COLO668 (cell line): Measurements from ENCODE around the gene PSMA8.
A peak's percentile ranks its signal among the peaks of the same experiment; 100 is the strongest.
"Not testable (repeated sequence)": the region's sequence is repeated elsewhere in the genome, so short reads cannot be mapped to it uniquely, and the experiment has no call there.

Experiments used
- DNase-seq: peaks from one replicate; lab custom pipeline; 2025; ENCODE audit not compliant: unreplicated experiment; lab: John Stamatoyannopoulos, UW

Gene PSMA8

GRCh38 chr18:26167592-26167991 is 33.9 kb downstream of the PSMA8 start:
- DNase-seq = not testable (repeated sequence)

- no peak for DNase-seq
Observed at GRCh38 chr18:26175481-26175880, 41.8 kb downstream of the PSMA8 start.

- DNase-seq = no peak
Observed at GRCh38 chr18:26176134-26176533, 42.5 kb downstream of the PSMA8 start.

- no peak for DNase-seq
Observed at GRCh38 chr18:26181343-26181826, 47.7 kb downstream of the PSMA8 start.

- DNase-seq = no peak
Observed at GRCh38 chr18:26183395-26184112, 49.9 kb downstream of the PSMA8 start.

- DNase-seq = no peak
Observed at GRCh38 chr18:26185267-26185666, 51.6 kb downstream of the PSMA8 start.

- no peak for DNase-seq
Observed at GRCh38 chr18:26190506-26190905, 56.8 kb downstream of the PSMA8 start.

GRCh38 chr18:26192233-26192632 is 58.6 kb downstream of the PSMA8 start:
- no peak for DNase-seq

- DNase-seq = no peak
Observed at GRCh38 chr18:26196605-26197004, 62.9 kb downstream of the PSMA8 start.

- DNase-seq = not testable (repeated sequence)
Observed at GRCh38 chr18:26202001-26202400, 68.3 kb downstream of the PSMA8 start.

GRCh38 chr18:26205318-26205717 is 71.6 kb downstream of the PSMA8 start:
- DNase-seq = no peak

- no peak for DNase-seq
Observed at GRCh38 chr18:26206488-26206887, 72.8 kb downstream of the PSMA8 start.

- no peak for DNase-seq
Observed at GRCh38 chr18:26207937-26208336, 74.3 kb downstream of the PSMA8 start.

- no peak for DNase-seq
Observed at GRCh38 chr18:26208977-26209376, 75.3 kb downstream of the PSMA8 start.

GRCh38 chr18:26210147-26210546 is 76.5 kb downstream of the PSMA8 start:
- no peak for DNase-seq

GRCh38 chr18:26215247-26215970 is 81.7 kb downstream of the PSMA8 start:
- DNase-seq = no peak

GRCh38 chr18:26225022-26225693 is 91.5 kb downstream of the PSMA8 start:
- DNase-seq = no peak

GRCh38 chr18:26225915-26226228 is 92.2 kb downstream of the PSMA8 start:
- no peak for DNase-seq

GRCh38 chr18:26226229-26227050 is 92.8 kb downstream of the PSMA8 start, which contains the start of gene TAF4B:
Gene TAF4B (plus strand): TSS chr18:26226445. CDS start chr18:26226934, 489 bp downstream.
- DNase-seq = peak; percentile 96

- peak; percentile 48 for DNase-seq
Observed at GRCh38 chr18:26227051-26227670, 93.5 kb downstream of the PSMA8 start.
